CD4-positive, alpha-beta T cell (primary cell): ENCODE results near the gene SLC37A1. TPM values are rescaled to one million over a fixed set of nuclear protein-coding genes. Genes with fewer than 3 reads are reported as not detected.

Experiments used
- ATAC-seq: fragments of 200-7000 bp; cut with Tn5 transposase; one replicate; pipeline ENCODE4 v1.10.0; 2022; ENCODE audit warnings: mild to moderate bottlenecking; ENCODE audit not compliant: poor library complexity
- CTCF ChIA-PET: fragments of 350-600 bp; sonication (Branson Sonifier 250); formaldehyde crosslinking; loops from one replicate; lab custom pipeline; 2021; ENCODE audit warnings: antibody characterized with exemption, inconsistent platforms; lab: Charles Lee
- POLR2A ChIA-PET: fragments of 350-600 bp; sonication (Branson Sonifier 250); formaldehyde crosslinking; loops from one replicate; lab custom pipeline; 2021; ENCODE audit warnings: antibody characterized with exemption, inconsistent platforms; lab: Charles Lee
- DNase-seq, 14 experiments: peaks; one replicate each; pipeline ENCODE4 v3.0.0-alpha.2; 2013 to 2020; ENCODE audit warnings: mixed read lengths in 2 of 14
- H3K27ac ChIP-seq, 2 donors: one replicate each; pipeline versions ENCODE4 v1.5.1 to v1.7.0; 2013; ENCODE audit warnings: low read length in 2 of 2, low read depth in 1 of 2, mild to moderate bottlenecking in 1 of 2
- H3K27me3 ChIP-seq, 2 experiments: 1 replicate in 1 of 2; 2 replicates in 1 of 2; pipeline versions ENCODE4 v1.6.1 to v1.7.0; 2013; ENCODE audit warnings: low read length in 2 of 2, control low read depth in 1 of 2, mild to moderate bottlenecking in 1 of 2, moderate library complexity in 1 of 2; ENCODE audit not compliant: insufficient read depth in 2 of 2, control insufficient read depth in 1 of 2
- H3K36me3 ChIP-seq: one replicate; pipeline ENCODE4 v1.6.1; 2013; ENCODE audit warnings: low read length, control low read depth; ENCODE audit not compliant: insufficient read depth
- H3K4me1 ChIP-seq: one replicate; pipeline ENCODE4 v1.6.1; 2013; ENCODE audit warnings: low read length, control low read depth; ENCODE audit not compliant: insufficient read depth
- H3K4me3 ChIP-seq: one replicate; pipeline ENCODE4 v1.5.1; 2013; ENCODE audit warnings: mild to moderate bottlenecking, low read length, moderate library complexity
- H3K9me3 ChIP-seq, 2 experiments: 1 replicate in 1 of 2; 2 replicates in 1 of 2; pipeline versions ENCODE4 v1.6.1 to v1.7.0; 2013; ENCODE audit warnings: low read length in 2 of 2, mild to moderate bottlenecking in 2 of 2, control low read depth in 1 of 2, moderate library complexity in 1 of 2; ENCODE audit not compliant: control insufficient read depth in 1 of 2, insufficient read depth in 1 of 2
- H3K27ac Mint-ChIP-seq: one replicate; pipeline ENCODE4 v1.8.0; 2020; ENCODE audit warnings: mixed read lengths
- H3K27me3 Mint-ChIP-seq: one replicate; pipeline ENCODE4 v1.8.0; 2021; ENCODE audit warnings: mixed read lengths
- H3K36me3 Mint-ChIP-seq: one replicate; pipeline ENCODE4 v1.8.0; 2021; ENCODE audit warnings: low read depth, mixed read lengths
- H3K4me1 Mint-ChIP-seq: one replicate; pipeline ENCODE4 v1.8.0; 2021; ENCODE audit warnings: low read depth, mixed read lengths
- H3K4me3 Mint-ChIP-seq: one replicate; pipeline ENCODE4 v1.8.0; 2020; ENCODE audit warnings: mild to moderate bottlenecking, mixed read lengths
- H3K9me3 Mint-ChIP-seq: one replicate; pipeline ENCODE4 v1.8.0; 2020; ENCODE audit warnings: mixed read lengths
- CTCF ChIP-seq: fragments of 200-600 bp; IDR thresholded peaks from one replicate; pipeline ENCODE4 v1.8.0; 2022; ENCODE audit warnings: antibody characterized with exemption, mild to moderate bottlenecking
- intact Hi-C, 2 experiments: fragments of 100-400 bp; cut with DNase I in 1 of 2; cut with micrococcal nuclease in 1 of 2; formaldehyde crosslinking; loops; one replicate each; pipeline versions ENCODE4 v1.15.1 to v1.9.0; 2023 to 2025; cut with DNase I, micrococcal nuclease
- total RNA-seq, 174 experiments: library from RNA in 2 of 174; stranded (reverse) in 2 of 174; gene quantifications; one replicate each; pipeline ENCODE4 v1.2.3 and lab custom pipeline; 2021 to 2026

SLC37A1 gene
- total RNA-seq, 2 experiments from 2014 or later: 16.4 to 16.7 TPM

GRCh38 chr21:42578034-42578433 is 64.4 kb downstream of the SLC37A1 start:
- no peak overlapping the region for H3K4me3 ChIP-seq
- no peak overlapping the region for H3K27ac ChIP-seq
- Mint-ChIP-seq H3K4me1 (no peaks in the 10 kb centered on the region), H3K27me3 (no peaks in the 10 kb centered on the region), H3K4me3 (no peak overlapping the region), H3K36me3 (peaks cover 57% of the 10 kb centered on the region), H3K27ac (no peak overlapping the region), H3K9me3 (no peaks in the 10 kb centered on the region)
- POLR2A ChIA-PET: interaction anchor here (0.5 to 0.6 kb wide), 2 partner anchors 253 to 463 kb away, joined by 3 read pairs; no protein-coding TSS in a partner anchor
- ATAC-seq (no peak), DNase-seq (peak in 1 of 14 experiments; percentile 20)
- H3K27me3 ChIP-seq: no peaks in the 10 kb centered on the region
- CTCF ChIA-PET: no interaction called here
- H3K4me1 ChIP-seq: no peaks in the 10 kb centered on the region
- peaks cover 14% of the 10 kb centered on the region for H3K36me3 ChIP-seq
- intact Hi-C loops: no loop called here
- no peak for TF ChIP-seq CTCF
- H3K9me3 ChIP-seq: peaks cover 0 to 12% of the 10 kb centered on the region in 2 experiments

- Mint-ChIP-seq H3K27ac (no peak overlapping the region), H3K4me3 (no peak overlapping the region), H3K9me3 (no peaks in the 10 kb centered on the region), H3K4me1 (no peaks in the 10 kb centered on the region), H3K36me3 (peaks cover 49% of the 10 kb centered on the region), H3K27me3 (no peaks in the 10 kb centered on the region)
- no peak for TF ChIP-seq CTCF
- ChIA-PET CTCF (no interaction called here), POLR2A (no interaction called here)
- DNase-seq (peak in 1 of 14 experiments; percentile 29), ATAC-seq (no peak)
- Histone ChIP-seq H3K27ac (no peak overlapping the region), H3K36me3 (peaks cover 12% of the 10 kb centered on the region), H3K27me3 (no peaks in the 10 kb centered on the region), H3K4me1 (no peaks in the 10 kb centered on the region), H3K4me3 (no peak overlapping the region), H3K9me3 (peaks cover 0 to 12% of the 10 kb centered on the region in 2 experiments)
- intact Hi-C loops: no loop called here
Observed at GRCh38 chr21:42578761-42579415, 65.2 kb downstream of the SLC37A1 start.

- intact Hi-C loops: no loop called here
- no peaks in the 10 kb centered on the region for H3K9me3 Mint-ChIP-seq
- no peak overlapping the region for H3K27ac Mint-ChIP-seq
- ATAC-seq (no peak), DNase-seq (peak in 1 of 14 experiments; percentile 29)
- no peak for TF ChIP-seq CTCF
- peaks cover 0 to 12% of the 10 kb centered on the region in 2 experiments for H3K9me3 ChIP-seq
- CTCF ChIA-PET: no interaction called here
- H3K27ac ChIP-seq: no peak overlapping the region
- H3K4me1 ChIP-seq: no peaks in the 10 kb centered on the region
- POLR2A ChIA-PET: no interaction called here
- no peak overlapping the region for H3K4me3 Mint-ChIP-seq
- no peaks in the 10 kb centered on the region for H3K27me3 ChIP-seq
- no peaks in the 10 kb centered on the region for H3K27me3 Mint-ChIP-seq
- H3K36me3 Mint-ChIP-seq: peaks cover 42% of the 10 kb centered on the region
- H3K4me1 Mint-ChIP-seq: no peaks in the 10 kb centered on the region
- H3K36me3 ChIP-seq: peaks cover 12% of the 10 kb centered on the region
- H3K4me3 ChIP-seq: no peak overlapping the region
Observed at GRCh38 chr21:42579456-42580075, 65.9 kb downstream of the SLC37A1 start.
